ENCODE data around the gene SVEP1. TPM values are rescaled to one million over a fixed set of nuclear protein-coding genes. Genes with fewer than 3 reads are reported as not detected.

SVEP1 gene
- polyA plus RNA-seq, 1 experiment = 34.8 TPM

- no peak for TF ChIP-seq CTCF (IDR thresholded peaks at IDR 0.05; ENCODE audit: low read depth, low read length)
- Histone ChIP-seq H3K4me3 (ENCODE audit: low read depth, low read length) (no peak overlapping the region), H3K9me3 (ENCODE audit: control insufficient read depth, insufficient read depth, low read length) (no peaks in the 10 kb centered on the region), H3K27me3 (ENCODE audit: control insufficient read depth, insufficient read depth, low read length) (no peaks in the 10 kb centered on the region), H3K27ac (ENCODE audit: low read depth, low read length) (no peak overlapping the region)
- DNase-seq (ENCODE audit: low read depth, low spot score) = no peak
- POLR2A ChIA-PET = no interaction called here
- CTCF ChIA-PET = no interaction called here
These were observed 100.1 kb downstream of the SVEP1 start for GRCh38 chr9:110479481-110479880.

DNA sequence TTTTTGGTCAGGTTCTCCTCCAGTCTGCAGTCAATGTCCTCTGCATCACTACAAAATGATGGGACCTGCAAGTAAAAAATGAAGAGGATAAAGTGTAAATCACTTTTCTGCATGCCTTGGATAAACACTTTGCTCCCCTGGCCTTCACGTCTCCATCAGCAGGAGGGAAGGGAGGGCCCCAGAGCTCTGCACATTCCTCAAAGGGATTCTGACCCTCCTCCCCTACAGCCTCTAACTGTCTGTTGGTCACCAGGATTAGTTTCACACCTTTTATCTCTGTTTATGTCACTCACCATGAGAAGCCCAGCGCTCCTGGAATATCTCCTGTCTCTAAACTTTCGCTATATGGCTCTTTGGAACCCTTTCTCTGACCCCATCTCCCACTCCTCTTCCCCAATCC lies 103.3 kb downstream of the SVEP1 start:
- H3K4me3 ChIP-seq (ENCODE audit: low read depth, low read length) = no peak overlapping the region

DNA sequence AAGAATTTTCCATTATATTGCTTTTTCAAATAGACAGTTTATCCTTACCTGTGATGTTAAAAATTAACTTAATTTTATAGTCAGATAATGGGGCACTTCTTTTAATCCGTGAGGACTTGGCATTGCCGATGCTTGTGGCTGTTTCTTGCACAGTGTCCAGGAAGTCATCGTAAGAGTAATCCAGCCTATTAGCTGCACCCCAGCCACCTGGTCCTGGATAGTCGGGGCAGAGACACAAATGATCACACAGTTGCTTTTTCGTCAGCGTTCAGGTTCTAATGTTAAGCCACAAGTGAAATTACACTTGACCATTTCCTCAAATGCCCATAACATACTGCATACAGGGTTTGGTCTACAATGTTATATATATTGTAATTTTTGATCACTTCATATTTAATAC lies 107.4 kb downstream of the SVEP1 start:
- DNase-seq (ENCODE audit: low read depth, low spot score) = no peak
- no peaks in the 10 kb centered on the region for H3K9me3 ChIP-seq (ENCODE audit: control insufficient read depth, insufficient read depth, low read length)
- no peak overlapping the region for H3K27ac ChIP-seq (ENCODE audit: low read depth, low read length)
- no peaks in the 10 kb centered on the region for H3K27me3 ChIP-seq (ENCODE audit: control insufficient read depth, insufficient read depth, low read length)
- CTCF ChIA-PET = no interaction called here
- POLR2A ChIA-PET = no interaction called here
- H3K4me3 ChIP-seq (ENCODE audit: low read depth, low read length) = no peak overlapping the region
- no peak for TF ChIP-seq CTCF (IDR thresholded peaks at IDR 0.05; ENCODE audit: low read depth, low read length)

More for the DNA sequence above, 103.3 kb downstream of the SVEP1 start:
- Histone ChIP-seq H3K9me3 (ENCODE audit: control insufficient read depth, insufficient read depth, low read length) (no peaks in the 10 kb centered on the region), H3K27ac (ENCODE audit: low read depth, low read length) (no peak overlapping the region), H3K27me3 (ENCODE audit: control insufficient read depth, insufficient read depth, low read length) (no peaks in the 10 kb centered on the region)
- ChIA-PET CTCF (no interaction called here), POLR2A (no interaction called here)
- TF ChIP-seq CTCF (IDR thresholded peaks at IDR 0.05; ENCODE audit: low read depth, low read length) = no peak
- no peak for DNase-seq (ENCODE audit: low read depth, low spot score)

- ChIA-PET POLR2A (no interaction called here), CTCF (no interaction called here)
- no peak overlapping the region for H3K27ac ChIP-seq (ENCODE audit: low read depth, low read length)
- no peak for TF ChIP-seq CTCF (IDR thresholded peaks at IDR 0.05; ENCODE audit: low read depth, low read length)
- no peak overlapping the region for H3K4me3 ChIP-seq (ENCODE audit: low read depth, low read length)
- no peaks in the 10 kb centered on the region for H3K9me3 ChIP-seq (ENCODE audit: control insufficient read depth, insufficient read depth, low read length)
- no peaks in the 10 kb centered on the region for H3K27me3 ChIP-seq (ENCODE audit: control insufficient read depth, insufficient read depth, low read length)
- DNase-seq (ENCODE audit: low read depth, low spot score) = no peak
These were observed 110.6 kb downstream of the SVEP1 start for GRCh38 chr9:110468950-110469349.

- CTCF ChIA-PET = no interaction called here
- no peak for TF ChIP-seq CTCF (IDR thresholded peaks at IDR 0.05; ENCODE audit: low read depth, low read length)
- H3K27me3 ChIP-seq (ENCODE audit: control insufficient read depth, insufficient read depth, low read length) = no peaks in the 10 kb centered on the region
- no peaks in the 10 kb centered on the region for H3K9me3 ChIP-seq (ENCODE audit: control insufficient read depth, insufficient read depth, low read length)
- no peak overlapping the region for H3K4me3 ChIP-seq (ENCODE audit: low read depth, low read length)
- POLR2A ChIA-PET = no interaction called here
- no peak for DNase-seq (ENCODE audit: low read depth, low spot score)
- no peak overlapping the region for H3K27ac ChIP-seq (ENCODE audit: low read depth, low read length)
These were observed 114.4 kb downstream of the SVEP1 start for GRCh38 chr9:110465190-110465589.
